Astrocyte of the spinal cord (primary cell): ENCODE measurements around the gene TMEM132E.

Source experiments
- DNase-seq: peaks from one replicate; pipeline ENCODE4 v3.0.0; 2011; ENCODE audit warnings: low read depth, low spot score
- H3K4me3 ChIP-seq: 2 replicates; pipeline ENCODE4 v1.5.1; 2011; ENCODE audit warnings: low read depth, mild to moderate bottlenecking, low read length, moderate library complexity
- CTCF ChIP-seq: IDR thresholded peaks from 2 replicates; pipeline ENCODE4 v1.5.1; 2012; ENCODE audit warnings: low read depth, mild to moderate bottlenecking, low read length, inconsistent platforms
- in situ Hi-C: cut with HindIII; loops from 2 replicates; pipeline ENCODE4 v1.10.0; 2017; ENCODE audit warnings: low sequenced_read_pairs

The TMEM132E gene

GRCh38 chr17:34634551-34635160 lies 55.3 kb downstream of the TMEM132E start:
- no peak for TF ChIP-seq CTCF
- no peak overlapping the region for H3K4me3 ChIP-seq
- DNase-seq = no peak
- in situ Hi-C loops = no loop called here

GRCh38 chr17:34635876-34636275 lies 56.5 kb downstream of the TMEM132E start:
- no peak for DNase-seq
- in situ Hi-C loops = no loop called here
- no peak overlapping the region for H3K4me3 ChIP-seq
- TF ChIP-seq CTCF = no peak

- no peak for TF ChIP-seq CTCF
- no peak for DNase-seq
- in situ Hi-C loops = no loop called here
- H3K4me3 ChIP-seq = no peak overlapping the region
Measured at GRCh38 chr17:34637041-34637547, 57.7 kb downstream of the TMEM132E start.

- no peak overlapping the region for H3K4me3 ChIP-seq
- in situ Hi-C loops = no loop called here
- peak; percentile 31 for DNase-seq
- peak; percentile 78 for TF ChIP-seq CTCF
Measured at GRCh38 chr17:34637548-34638525, 58.5 kb downstream of the TMEM132E start.

- in situ Hi-C loops = no loop called here
- no peak for DNase-seq
- no peak overlapping the region for H3K4me3 ChIP-seq
- no peak for TF ChIP-seq CTCF
Measured at GRCh38 chr17:34638526-34639260, 59.3 kb downstream of the TMEM132E start.

GRCh38 chr17:34639706-34640425 lies 60.5 kb downstream of the TMEM132E start:
- in situ Hi-C loops = no loop called here
- no peak for DNase-seq
- TF ChIP-seq CTCF = no peak
- H3K4me3 ChIP-seq = no peak overlapping the region
